Liver (tissue), 3 donors: ENCODE measurements around the gene TBL1Y.

ENCODE experiments used
- EGR1 ChIP-seq, 2 donors: IDR thresholded peaks; 2 replicates each; pipeline ENCODE4 v1.6.1; 2016 to 2018; ENCODE audit warnings: antibody characterized with exemption in 2 of 2, low read depth in 2 of 2
- GABPA ChIP-seq, 2 donors: IDR thresholded peaks in 1 of 2; conservative IDR thresholded peaks in 1 of 2; 2 replicates each; pipeline ENCODE4 v1.6.1; 2016; ENCODE audit warnings: antibody characterized with exemption in 2 of 2, mild to moderate bottlenecking in 1 of 2, moderate library complexity in 1 of 2
- JUND ChIP-seq, 2 donors: IDR thresholded peaks; 2 replicates each; pipeline ENCODE4 v1.6.1; 2016; ENCODE audit warnings: antibody characterized with exemption in 2 of 2
- RXRA ChIP-seq, 2 donors: IDR thresholded peaks; 2 replicates each; pipeline ENCODE4 v1.6.1; 2017 to 2018; ENCODE audit warnings: antibody characterized with exemption in 2 of 2, mild to moderate bottlenecking in 1 of 2
- SP1 ChIP-seq: IDR thresholded peaks from 2 replicates; pipeline ENCODE4 v1.6.1; 2018; ENCODE audit warnings: antibody characterized with exemption, mild to moderate bottlenecking
- TAF1 ChIP-seq: conservative IDR thresholded peaks from 2 replicates; pipeline ENCODE4 v1.6.1; 2016; ENCODE audit warnings: antibody characterized with exemption, mild to moderate bottlenecking
- YY1 ChIP-seq: IDR thresholded peaks from 2 replicates; pipeline ENCODE4 v1.6.1; 2016; ENCODE audit warnings: antibody characterized with exemption, mild to moderate bottlenecking
- TF ChIP-seq, protein P1 (sequence below): fragments of 150-350 bp; IDR thresholded peaks from 2 replicates; pipeline ENCODE4 v1.5.1; 2017; ENCODE audit warnings: improper control_type of control experiment, low read depth, low read length; ENCODE audit not compliant: missing input control
- TF ChIP-seq, protein P2 (sequence below): IDR thresholded peaks from 2 replicates; pipeline ENCODE4 v1.6.1; 2016; ENCODE audit warnings: antibody characterized with exemption
- TF ChIP-seq, protein P3 (sequence below): IDR thresholded peaks from 2 replicates; pipeline ENCODE4 v1.6.1; 2016; ENCODE audit warnings: antibody characterized with exemption, mild to moderate bottlenecking
- donor health status: healthy.
- donor health status: healthy.

DNA sequence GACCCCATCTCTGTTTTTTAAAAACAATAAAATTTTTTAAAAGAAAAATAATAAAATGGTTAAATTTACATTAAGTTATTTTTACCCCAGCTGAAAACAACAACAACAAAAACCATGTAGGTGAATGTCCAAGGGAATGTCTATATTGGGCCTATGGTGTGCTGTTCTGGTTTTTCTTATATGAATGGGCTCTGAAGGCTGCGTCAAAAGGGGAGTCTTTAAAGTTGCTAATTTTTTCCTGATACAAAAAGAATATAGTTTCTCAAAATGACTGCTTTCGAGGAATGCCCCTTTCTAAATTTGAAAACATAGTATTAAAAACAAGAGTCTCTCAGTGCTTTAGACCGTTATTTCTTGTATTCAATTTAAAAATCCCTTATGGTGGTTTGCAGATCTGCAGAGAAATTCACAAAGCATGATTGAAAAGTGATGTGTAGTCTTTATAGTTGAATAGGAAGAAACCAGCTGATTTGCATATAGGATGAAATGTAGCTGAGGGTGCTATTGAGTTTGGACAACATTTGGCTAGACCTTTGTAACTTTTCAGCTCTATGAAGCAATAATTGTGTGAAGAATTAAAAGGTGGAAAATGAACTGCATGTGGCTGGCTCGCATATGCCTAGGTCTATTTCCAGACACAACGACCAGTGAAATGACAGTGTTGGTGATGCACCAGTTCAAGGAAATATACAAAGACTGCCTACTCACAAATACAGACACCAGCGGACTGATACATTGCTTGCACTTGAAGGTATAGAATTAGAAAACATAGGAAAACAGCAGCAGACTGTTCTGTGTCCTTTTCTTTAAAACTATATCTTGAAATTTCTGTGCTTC, 107.0 kb downstream of the TBL1Y start:
- TF ChIP-seq, protein P1, sequence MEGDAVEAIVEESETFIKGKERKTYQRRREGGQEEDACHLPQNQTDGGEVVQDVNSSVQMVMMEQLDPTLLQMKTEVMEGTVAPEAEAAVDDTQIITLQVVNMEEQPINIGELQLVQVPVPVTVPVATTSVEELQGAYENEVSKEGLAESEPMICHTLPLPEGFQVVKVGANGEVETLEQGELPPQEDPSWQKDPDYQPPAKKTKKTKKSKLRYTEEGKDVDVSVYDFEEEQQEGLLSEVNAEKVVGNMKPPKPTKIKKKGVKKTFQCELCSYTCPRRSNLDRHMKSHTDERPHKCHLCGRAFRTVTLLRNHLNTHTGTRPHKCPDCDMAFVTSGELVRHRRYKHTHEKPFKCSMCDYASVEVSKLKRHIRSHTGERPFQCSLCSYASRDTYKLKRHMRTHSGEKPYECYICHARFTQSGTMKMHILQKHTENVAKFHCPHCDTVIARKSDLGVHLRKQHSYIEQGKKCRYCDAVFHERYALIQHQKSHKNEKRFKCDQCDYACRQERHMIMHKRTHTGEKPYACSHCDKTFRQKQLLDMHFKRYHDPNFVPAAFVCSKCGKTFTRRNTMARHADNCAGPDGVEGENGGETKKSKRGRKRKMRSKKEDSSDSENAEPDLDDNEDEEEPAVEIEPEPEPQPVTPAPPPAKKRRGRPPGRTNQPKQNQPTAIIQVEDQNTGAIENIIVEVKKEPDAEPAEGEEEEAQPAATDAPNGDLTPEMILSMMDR: no peak
- TF ChIP-seq, protein P2, sequence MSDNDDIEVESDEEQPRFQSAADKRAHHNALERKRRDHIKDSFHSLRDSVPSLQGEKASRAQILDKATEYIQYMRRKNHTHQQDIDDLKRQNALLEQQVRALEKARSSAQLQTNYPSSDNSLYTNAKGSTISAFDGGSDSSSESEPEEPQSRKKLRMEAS: no peak
- TF ChIP-seq JUND (IDR thresholded peaks at IDR 0.05): no peak
- TF ChIP-seq, protein P3, sequence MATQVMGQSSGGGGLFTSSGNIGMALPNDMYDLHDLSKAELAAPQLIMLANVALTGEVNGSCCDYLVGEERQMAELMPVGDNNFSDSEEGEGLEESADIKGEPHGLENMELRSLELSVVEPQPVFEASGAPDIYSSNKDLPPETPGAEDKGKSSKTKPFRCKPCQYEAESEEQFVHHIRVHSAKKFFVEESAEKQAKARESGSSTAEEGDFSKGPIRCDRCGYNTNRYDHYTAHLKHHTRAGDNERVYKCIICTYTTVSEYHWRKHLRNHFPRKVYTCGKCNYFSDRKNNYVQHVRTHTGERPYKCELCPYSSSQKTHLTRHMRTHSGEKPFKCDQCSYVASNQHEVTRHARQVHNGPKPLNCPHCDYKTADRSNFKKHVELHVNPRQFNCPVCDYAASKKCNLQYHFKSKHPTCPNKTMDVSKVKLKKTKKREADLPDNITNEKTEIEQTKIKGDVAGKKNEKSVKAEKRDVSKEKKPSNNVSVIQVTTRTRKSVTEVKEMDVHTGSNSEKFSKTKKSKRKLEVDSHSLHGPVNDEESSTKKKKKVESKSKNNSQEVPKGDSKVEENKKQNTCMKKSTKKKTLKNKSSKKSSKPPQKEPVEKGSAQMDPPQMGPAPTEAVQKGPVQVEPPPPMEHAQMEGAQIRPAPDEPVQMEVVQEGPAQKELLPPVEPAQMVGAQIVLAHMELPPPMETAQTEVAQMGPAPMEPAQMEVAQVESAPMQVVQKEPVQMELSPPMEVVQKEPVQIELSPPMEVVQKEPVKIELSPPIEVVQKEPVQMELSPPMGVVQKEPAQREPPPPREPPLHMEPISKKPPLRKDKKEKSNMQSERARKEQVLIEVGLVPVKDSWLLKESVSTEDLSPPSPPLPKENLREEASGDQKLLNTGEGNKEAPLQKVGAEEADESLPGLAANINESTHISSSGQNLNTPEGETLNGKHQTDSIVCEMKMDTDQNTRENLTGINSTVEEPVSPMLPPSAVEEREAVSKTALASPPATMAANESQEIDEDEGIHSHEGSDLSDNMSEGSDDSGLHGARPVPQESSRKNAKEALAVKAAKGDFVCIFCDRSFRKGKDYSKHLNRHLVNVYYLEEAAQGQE: no peak
- no peak for TF ChIP-seq SP1
- no peak for TF ChIP-seq YY1
- TF ChIP-seq TAF1: no peak
- TF ChIP-seq RXRA (IDR thresholded peaks at IDR 0.05): no peak
- TF ChIP-seq EGR1 (IDR thresholded peaks at IDR 0.05; ENCODE audit: low read depth in 2 of 2): no peak
- TF ChIP-seq GABPA (IDR thresholded peaks at IDR 0.05 in 1 of 2, conservative IDR thresholded peaks at IDR 0.05 in 1 of 2): no peak
